HG02943 (cell line): ENCODE results near the gene GYPC.
A peak's percentile ranks its signal among the peaks of the same experiment; 100 is the strongest.
"Not testable (repeated sequence)": the region's sequence is repeated elsewhere in the genome, so short reads cannot be mapped to it uniquely, and the experiment has no call there.

Experiments
- ATAC-seq: cut with Tn5 transposase; IDR thresholded peaks from one replicate; pipeline ENCODE4 v1.9.1; 2021; ENCODE audit warnings: mild to moderate bottlenecking, low read depth, moderate library complexity; ENCODE audit not compliant: unreplicated experiment

GYPC gene

GRCh38 chr2:126664639-126665038, 8.7 kb downstream of the GYPC start:
- peak; percentile 40 for ATAC-seq

DNA sequence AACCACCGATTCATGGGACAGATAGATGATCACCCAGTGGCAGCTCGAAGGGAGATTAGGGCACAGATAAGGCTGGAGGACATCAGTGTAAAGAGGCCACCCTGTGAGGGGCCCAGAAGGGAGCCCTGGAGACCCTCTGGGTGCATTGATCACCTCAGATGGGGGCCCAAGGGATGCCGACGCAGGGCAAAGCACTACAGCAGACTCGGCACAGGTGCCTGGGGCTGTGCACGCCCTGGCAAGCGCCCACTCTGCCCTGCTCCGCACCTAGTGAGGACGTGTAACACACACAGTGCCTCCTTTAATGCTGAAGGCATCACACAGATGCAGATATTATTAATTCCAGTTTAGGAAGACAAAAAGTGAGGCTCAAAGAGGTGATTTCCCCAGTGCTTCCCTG, 9.5 kb downstream of the GYPC start:
- ATAC-seq = no peak

- no peak for ATAC-seq
Measured at GRCh38 chr2:126668254-126668653, 12.3 kb downstream of the GYPC start.

- no peak for ATAC-seq
Measured at GRCh38 chr2:126669772-126670171, 13.8 kb downstream of the GYPC start.

DNA sequence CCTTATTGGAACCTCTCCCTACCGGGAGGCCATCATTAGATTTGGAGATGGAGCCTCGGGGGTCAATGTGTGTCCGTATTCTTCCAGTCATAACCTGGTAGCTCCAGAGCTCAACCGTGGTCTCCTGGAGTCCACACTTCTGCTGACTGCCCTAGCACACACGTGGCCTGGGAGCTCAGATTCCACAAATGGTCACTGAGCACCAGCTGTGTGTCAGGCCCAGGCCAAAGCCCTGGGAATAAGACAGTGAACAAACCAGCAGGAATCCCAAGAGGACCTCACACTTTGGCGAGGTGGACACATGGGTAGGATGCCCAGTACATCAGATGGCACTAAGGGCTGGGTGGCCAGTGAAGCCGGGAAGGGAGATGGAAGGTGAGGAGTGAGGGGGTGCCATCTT, 15.5 kb downstream of the GYPC start:
- no peak for ATAC-seq

GRCh38 chr2:126672980-126673605, 17.1 kb downstream of the GYPC start:
- ATAC-seq = no peak

DNA sequence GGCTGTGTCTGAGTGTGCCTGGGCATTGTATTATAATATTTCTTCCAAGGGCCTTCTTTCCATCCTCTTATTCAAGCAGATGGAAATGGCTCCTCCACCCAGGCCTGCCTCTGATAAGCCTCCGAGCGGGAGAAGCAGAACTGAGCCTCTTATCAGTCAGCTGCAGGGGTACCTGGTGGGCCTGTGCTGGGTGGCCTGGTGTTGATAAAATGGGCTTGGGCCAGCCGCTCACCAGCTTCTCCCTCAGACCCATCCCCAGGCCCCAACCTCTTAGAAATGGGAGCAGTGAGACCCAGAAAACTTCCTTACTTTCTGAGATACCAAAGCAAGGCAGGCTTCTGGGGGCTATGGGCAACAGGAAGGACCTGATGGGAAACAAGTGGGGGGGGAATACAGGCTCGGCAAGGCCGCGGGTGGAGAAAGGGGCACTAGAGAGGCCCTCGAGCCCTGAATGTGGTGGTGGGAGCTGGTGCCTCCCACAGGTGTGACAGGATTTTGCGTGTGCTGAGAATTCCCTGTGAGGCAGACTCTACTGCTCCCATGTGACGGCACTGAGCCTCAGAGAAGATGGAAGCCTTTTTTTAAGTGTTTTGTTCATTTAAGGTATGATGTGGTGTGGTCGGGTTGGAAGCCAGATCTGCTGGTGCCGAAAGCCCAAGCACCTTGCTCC, 18.3 kb downstream of the GYPC start:
- no peak for ATAC-seq

- no peak for ATAC-seq
Measured at GRCh38 chr2:126675637-126676036, 19.7 kb downstream of the GYPC start.

DNA sequence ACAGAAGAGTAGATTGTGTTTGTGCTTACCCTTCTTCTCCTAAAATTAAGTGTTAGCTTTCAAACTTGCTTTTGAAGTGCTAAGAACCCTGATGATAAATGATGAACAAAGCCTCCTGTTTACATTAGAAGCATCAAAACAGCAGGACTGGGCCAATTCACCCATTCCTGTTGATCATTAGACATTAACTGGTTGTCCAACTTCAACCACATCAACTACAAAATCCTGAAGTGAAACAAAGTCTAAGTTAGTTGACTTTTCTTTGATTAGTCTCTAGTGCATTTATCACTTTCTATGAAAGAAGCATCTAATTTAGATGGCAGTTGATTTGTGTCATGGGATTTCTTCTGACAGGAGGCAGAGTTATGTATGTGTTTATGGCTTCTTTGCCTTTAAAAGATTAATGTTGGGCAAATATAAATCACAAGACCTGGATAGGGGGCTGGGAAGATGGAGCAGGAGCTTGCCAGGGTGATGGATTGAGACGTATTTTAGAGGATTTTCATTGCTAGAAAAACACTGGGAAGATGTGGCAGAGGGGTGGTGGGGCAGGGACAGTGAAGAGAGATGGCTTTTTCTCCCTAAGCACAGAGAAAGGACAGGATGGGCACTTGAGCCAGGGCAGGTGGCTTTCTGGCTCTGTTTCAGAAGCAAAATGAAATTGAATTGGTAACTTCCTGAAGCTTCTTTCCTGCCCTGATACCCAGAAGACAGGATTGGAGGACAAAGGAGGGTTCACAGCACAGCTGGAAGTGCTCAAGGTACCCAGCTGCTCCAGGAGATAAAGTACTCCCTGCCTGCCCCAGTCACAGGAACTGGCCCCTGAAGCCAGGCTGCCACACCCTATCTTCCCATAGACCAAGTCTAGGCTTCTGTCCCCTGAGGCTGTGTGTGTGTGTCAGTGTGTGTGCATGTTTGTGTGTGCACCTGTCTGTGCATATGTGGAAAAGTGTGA, 20.5 kb downstream of the GYPC start:
- ATAC-seq = no peak

- no peak for ATAC-seq
Measured at GRCh38 chr2:126677176-126677538, 21.2 kb downstream of the GYPC start.

- no peak for ATAC-seq
Measured at GRCh38 chr2:126678269-126679065, 22.5 kb downstream of the GYPC start.

- ATAC-seq = no peak
Measured at GRCh38 chr2:126679094-126679713, 23.2 kb downstream of the GYPC start.

GRCh38 chr2:126681505-126681904, 25.5 kb downstream of the GYPC start:
- no peak for ATAC-seq

DNA sequence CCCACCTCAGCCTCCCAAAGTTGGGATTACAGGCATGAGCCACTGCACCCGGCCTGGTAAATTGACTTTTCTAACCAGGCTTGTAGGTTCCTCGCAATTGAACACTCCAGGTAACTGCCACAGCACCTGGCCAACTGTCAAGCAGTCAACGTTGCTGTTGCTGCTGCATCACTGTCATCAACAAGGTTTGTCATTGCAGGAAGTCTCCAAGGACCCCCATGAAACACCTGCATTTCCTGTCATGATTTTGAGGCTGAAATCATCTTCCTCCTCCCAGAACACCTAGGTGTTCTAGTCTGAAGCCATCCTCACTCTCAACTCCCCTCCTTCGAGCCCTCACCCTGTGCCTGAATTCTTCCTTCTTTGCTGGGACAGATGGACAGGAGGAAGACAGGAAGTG, 29.7 kb downstream of the GYPC start:
- no peak for ATAC-seq

- no peak for ATAC-seq
Measured at GRCh38 chr2:126686286-126686685, 30.3 kb downstream of the GYPC start.

DNA sequence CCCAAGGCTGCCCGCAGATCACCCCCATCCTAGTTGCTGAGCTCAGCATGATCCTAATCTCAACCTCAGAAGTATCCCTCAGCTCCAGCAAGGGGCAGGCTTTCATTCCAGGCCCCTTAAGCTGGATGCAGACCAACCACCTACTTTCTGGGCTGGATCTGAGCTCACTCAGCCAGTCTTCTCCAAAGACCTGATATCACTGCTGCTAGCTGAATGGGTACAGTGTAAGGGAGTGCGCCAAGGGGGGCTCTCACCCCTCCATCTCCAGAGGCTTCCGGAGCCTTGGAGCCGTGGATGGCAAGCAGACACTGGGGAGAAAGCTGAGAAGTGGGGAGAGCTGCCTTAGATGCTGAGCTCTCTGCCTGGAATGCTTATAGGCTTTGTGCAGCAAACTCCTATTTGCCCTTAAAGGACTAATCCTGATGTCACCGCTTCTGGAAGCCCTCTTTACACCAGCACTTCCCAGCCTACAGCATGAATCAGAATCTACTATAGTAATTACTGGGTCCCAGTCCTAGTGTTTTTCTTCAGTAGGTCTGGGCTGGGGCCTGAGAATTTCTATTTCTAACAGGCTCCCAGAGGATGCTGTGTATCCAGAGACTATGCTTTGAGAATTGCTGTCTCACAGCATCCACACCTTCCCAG, 31.0 kb downstream of the GYPC start:
- no peak for ATAC-seq

- no peak for ATAC-seq
Measured at GRCh38 chr2:126687503-126687902, 31.5 kb downstream of the GYPC start.

GRCh38 chr2:126688594-126688993, 32.6 kb downstream of the GYPC start:
- ATAC-seq = not testable (repeated sequence)

DNA sequence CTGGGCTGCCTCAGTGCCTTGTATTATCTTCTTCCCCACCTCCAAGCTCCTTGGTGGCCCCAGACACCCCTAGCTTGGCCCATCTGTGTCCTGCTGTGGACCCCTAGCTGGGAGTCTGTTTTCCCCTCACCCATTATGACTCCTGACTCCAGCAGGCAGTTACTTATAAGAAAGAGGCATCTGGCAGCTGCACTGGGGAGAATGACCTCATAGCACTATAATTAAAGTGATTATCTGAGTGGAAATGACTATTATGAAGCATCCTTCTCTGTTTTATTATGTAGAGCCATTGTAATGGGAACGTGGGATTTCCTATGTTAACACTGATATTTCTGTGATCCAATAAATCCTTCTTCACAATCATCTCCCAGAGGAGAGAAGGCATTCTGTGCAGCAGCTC, 36.3 kb downstream of the GYPC start:
- not testable (repeated sequence) for ATAC-seq
